Activated CD4-positive, alpha-beta memory T cell treated with anti-CD3 and anti-CD28 coated beads, Interleukin-2, amount 10 ng/mL, durations not matched to agents 7 days and 5 days (primary cell): Measurements from ENCODE around the gene CXCL13. TPM values are rescaled to one million over a fixed set of nuclear protein-coding genes. Genes with fewer than 3 reads are reported as not detected.
"Not testable (repeated sequence)": the region's sequence is repeated elsewhere in the genome, so short reads cannot be mapped to it uniquely, and the experiment has no call there.

Experiments used
- CTCF ChIA-PET: fragments of 350-600 bp; sonication (Branson Sonifier 250); formaldehyde crosslinking; loops from one replicate; lab custom pipeline; 2021; ENCODE audit warnings: antibody characterized with exemption, inconsistent platforms; lab: Charles Lee
- POLR2A ChIA-PET: fragments of 350-600 bp; sonication (Branson Sonifier 250); formaldehyde crosslinking; loops from one replicate; lab custom pipeline; 2021; ENCODE audit warnings: antibody characterized with exemption; lab: Charles Lee
- DNase-seq: peaks from one replicate; pipeline ENCODE4 v3.0.0-alpha.2; 2020
- H3K27ac Mint-ChIP-seq: one replicate; pipeline ENCODE4 v1.8.0; 2021; ENCODE audit warnings: mild to moderate bottlenecking, mixed read lengths
- H3K27me3 Mint-ChIP-seq: one replicate; pipeline ENCODE4 v1.8.0; 2021; ENCODE audit warnings: mixed read lengths
- H3K36me3 Mint-ChIP-seq: one replicate; pipeline ENCODE4 v1.8.0; 2021; ENCODE audit warnings: low read depth, mixed read lengths
- H3K4me1 Mint-ChIP-seq: one replicate; pipeline ENCODE4 v1.8.0; 2021; ENCODE audit warnings: mixed read lengths
- H3K4me3 Mint-ChIP-seq: one replicate; pipeline ENCODE4 v1.8.0; 2021; ENCODE audit warnings: mild to moderate bottlenecking, mixed read lengths
- H3K9me3 Mint-ChIP-seq: one replicate; pipeline ENCODE4 v1.8.0; 2021; ENCODE audit warnings: mixed read lengths
- total RNA-seq, 2 experiments: library from RNA; stranded (reverse); gene quantifications; one replicate each; pipeline ENCODE4 v1.2.3, GENCODE V29; 2021

CXCL13 gene
- not detected for total RNA-seq

- Mint-ChIP-seq H3K27ac (no peak within 1 kb of the TSS), H3K36me3 (no peaks in the 10 kb centered on the region), H3K9me3 (no peaks in the 10 kb centered on the region), H3K4me1 (no peaks in the 10 kb centered on the region), H3K27me3 (peaks cover 34% of the 10 kb centered on the region), H3K4me3 (no peak within 1 kb of the TSS)
- DNase-seq, result no peak
- ChIA-PET POLR2A (no interaction called here), CTCF (interaction anchor here (1.0 to 1.6 kb wide), 3 partner anchors 11 to 16 kb away, joined by 3 to 7 read pairs (median 4); no protein-coding TSS in a partner anchor)
Observed at GRCh38 chr4:77605210-77605902, at the start of gene CXCL13. CXCL13 (plus strand) TSS chr4:77605820; CDS start chr4:77605866, 46 bp downstream.

GRCh38 chr4:77560170-77560569 is 45.5 kb upstream of the CXCL13 start:
- CTCF ChIA-PET, result no interaction called here
- no peak overlapping the region for H3K4me3 Mint-ChIP-seq
- no peaks in the 10 kb centered on the region for H3K36me3 Mint-ChIP-seq
- POLR2A ChIA-PET, result no interaction called here
- H3K27me3 Mint-ChIP-seq, result peaks cover 8% of the 10 kb centered on the region
- H3K4me1 Mint-ChIP-seq, result no peaks in the 10 kb centered on the region
- H3K9me3 Mint-ChIP-seq, result no peaks in the 10 kb centered on the region
- H3K27ac Mint-ChIP-seq, result no peak overlapping the region
- no peak for DNase-seq

GRCh38 chr4:77561720-77562119 is 43.9 kb upstream of the CXCL13 start:
- CTCF ChIA-PET, result interaction anchor here (0.6 kb wide), 2 partner anchors 55 to 1121 kb away, joined by 3 read pairs; no protein-coding TSS in a partner anchor

GRCh38 chr4:77564231-77564630 is 41.4 kb upstream of the CXCL13 start:
- POLR2A ChIA-PET, result no interaction called here

More at GRCh38 chr4:77561720-77562119, 43.9 kb upstream of the CXCL13 start:
- H3K36me3 Mint-ChIP-seq, POLR2A ChIA-PET, H3K27me3 Mint-ChIP-seq, H3K27ac Mint-ChIP-seq, H3K4me1 Mint-ChIP-seq, DNase-seq, H3K4me3 Mint-ChIP-seq, H3K9me3 Mint-ChIP-seq: not testable (repeated sequence)

GRCh38 chr4:77566148-77566547 is 39.5 kb upstream of the CXCL13 start:
- H3K4me3 Mint-ChIP-seq, result no peak overlapping the region
- no peaks in the 10 kb centered on the region for H3K9me3 Mint-ChIP-seq
- peaks cover 16% of the 10 kb centered on the region for H3K27me3 Mint-ChIP-seq
- DNase-seq, result no peak
- no peaks in the 10 kb centered on the region for H3K4me1 Mint-ChIP-seq
- no peak overlapping the region for H3K27ac Mint-ChIP-seq
- H3K36me3 Mint-ChIP-seq, result no peaks in the 10 kb centered on the region
- ChIA-PET CTCF (no interaction called here), POLR2A (no interaction called here)

More at GRCh38 chr4:77564231-77564630, 41.4 kb upstream of the CXCL13 start:
- CTCF ChIA-PET, result no interaction called here
- Mint-ChIP-seq H3K36me3 (no peaks in the 10 kb centered on the region), H3K9me3 (no peaks in the 10 kb centered on the region), H3K4me3 (no peak overlapping the region), H3K27ac (no peak overlapping the region), H3K27me3 (peaks cover 14% of the 10 kb centered on the region), H3K4me1 (no peaks in the 10 kb centered on the region)
- DNase-seq, result no peak

GRCh38 chr4:77567549-77567948 is 38.1 kb upstream of the CXCL13 start:
- Mint-ChIP-seq H3K9me3 (peaks cover 4% of the 10 kb centered on the region), H3K4me1 (no peaks in the 10 kb centered on the region), H3K27me3 (peaks cover 16% of the 10 kb centered on the region), H3K27ac (no peak overlapping the region), H3K4me3 (no peak overlapping the region), H3K36me3 (no peaks in the 10 kb centered on the region)
- CTCF ChIA-PET, result no interaction called here
- POLR2A ChIA-PET, result no interaction called here
- DNase-seq, result no peak

- H3K4me3 Mint-ChIP-seq, H3K4me1 Mint-ChIP-seq, POLR2A ChIA-PET, CTCF ChIA-PET, H3K36me3 Mint-ChIP-seq, H3K9me3 Mint-ChIP-seq, DNase-seq, H3K27ac Mint-ChIP-seq: not testable (repeated sequence)
- peaks cover 14% of the 10 kb centered on the region for H3K27me3 Mint-ChIP-seq
Observed at GRCh38 chr4:77570508-77571214, 35.0 kb upstream of the CXCL13 start.

GRCh38 chr4:77576351-77576750 is 29.3 kb upstream of the CXCL13 start:
- Mint-ChIP-seq H3K9me3 (peaks cover 5% of the 10 kb centered on the region), H3K27ac (no peak overlapping the region), H3K27me3 (peaks cover 12% of the 10 kb centered on the region), H3K4me3 (no peak overlapping the region), H3K36me3 (no peaks in the 10 kb centered on the region), H3K4me1 (no peaks in the 10 kb centered on the region)
- DNase-seq, result no peak
- ChIA-PET POLR2A (no interaction called here), CTCF (interaction anchor here (2.4 kb wide), 1 partner anchor 25 kb away, joined by 9 read pairs; no protein-coding TSS in a partner anchor)

- Mint-ChIP-seq H3K27me3 (peaks cover 18% of the 10 kb centered on the region), H3K4me3 (no peak overlapping the region), H3K27ac (no peak overlapping the region), H3K9me3 (no peaks in the 10 kb centered on the region), H3K4me1 (peaks cover 3% of the 10 kb centered on the region), H3K36me3 (no peaks in the 10 kb centered on the region)
- ChIA-PET POLR2A (no interaction called here), CTCF (no interaction called here)
- DNase-seq, result no peak
Observed at GRCh38 chr4:77578145-77578544, 27.5 kb upstream of the CXCL13 start.

- Mint-ChIP-seq H3K27ac (no peak overlapping the region), H3K4me1 (peaks cover 3% of the 10 kb centered on the region), H3K36me3 (peaks cover 3% of the 10 kb centered on the region), H3K4me3 (no peak overlapping the region), H3K9me3 (no peaks in the 10 kb centered on the region), H3K27me3 (peaks cover 25% of the 10 kb centered on the region)
- CTCF ChIA-PET, result no interaction called here
- POLR2A ChIA-PET, result no interaction called here
- DNase-seq, result no peak
Observed at GRCh38 chr4:77579406-77580076, 26.1 kb upstream of the CXCL13 start.

GRCh38 chr4:77581724-77582123 is 23.9 kb upstream of the CXCL13 start:
- H3K4me3 Mint-ChIP-seq, result no peak overlapping the region
- H3K4me1 Mint-ChIP-seq, result peaks cover 11% of the 10 kb centered on the region
- peaks cover 3% of the 10 kb centered on the region for H3K36me3 Mint-ChIP-seq
- H3K27ac Mint-ChIP-seq, result no peak overlapping the region
- H3K27me3 Mint-ChIP-seq, result peaks cover 26% of the 10 kb centered on the region
- ChIA-PET POLR2A (no interaction called here), CTCF (no interaction called here)
- DNase-seq, result no peak
- no peaks in the 10 kb centered on the region for H3K9me3 Mint-ChIP-seq

- Mint-ChIP-seq H3K9me3 (no peaks in the 10 kb centered on the region), H3K27ac (no peak overlapping the region), H3K27me3 (peaks cover 26% of the 10 kb centered on the region), H3K4me3 (no peak overlapping the region), H3K36me3 (peaks cover 3% of the 10 kb centered on the region), H3K4me1 (peaks cover 15% of the 10 kb centered on the region)
- no peak for DNase-seq
- ChIA-PET POLR2A (no interaction called here), CTCF (no interaction called here)
Observed at GRCh38 chr4:77582156-77582555, 23.5 kb upstream of the CXCL13 start.

GRCh38 chr4:77582711-77583110 is 22.9 kb upstream of the CXCL13 start:
- Mint-ChIP-seq H3K4me1 (peaks cover 20% of the 10 kb centered on the region), H3K4me3 (no peak overlapping the region), H3K36me3 (peaks cover 3% of the 10 kb centered on the region), H3K9me3 (no peaks in the 10 kb centered on the region), H3K27ac (no peak overlapping the region), H3K27me3 (peaks cover 26% of the 10 kb centered on the region)
- ChIA-PET CTCF (no interaction called here), POLR2A (no interaction called here)
- DNase-seq, result no peak
